GM19463 (cell line): Measurements from ENCODE around the gene DCUN1D4.

Experiments
- ATAC-seq: cut with Tn5 transposase; IDR thresholded peaks from one replicate; pipeline ENCODE4 v1.9.1; 2021; ENCODE audit warnings: mild to moderate bottlenecking, moderate library complexity; ENCODE audit not compliant: unreplicated experiment

The DCUN1D4 gene

GRCh38 chr4:51853027-51853682, 10.2 kb downstream of the DCUN1D4 start:
- no peak for ATAC-seq

DNA sequence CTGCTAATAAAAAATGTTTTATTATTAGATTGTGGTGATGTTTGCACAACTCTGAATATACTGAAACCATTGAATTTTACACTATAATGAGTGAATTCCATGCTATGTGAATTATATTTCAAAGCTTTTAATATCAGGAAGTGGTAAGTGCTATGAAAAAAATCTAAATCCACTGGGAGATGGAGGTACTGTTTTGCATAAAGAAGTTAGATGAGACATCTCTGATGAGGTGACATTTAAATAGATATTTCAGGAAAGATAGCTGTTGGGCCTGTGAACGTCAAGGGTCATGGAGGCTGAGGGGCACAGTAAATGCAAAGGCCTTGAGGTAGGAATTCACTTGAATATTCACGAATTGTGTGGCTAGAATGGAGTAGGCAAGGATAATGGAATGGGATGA, 12.3 kb downstream of the DCUN1D4 start:
- no peak for ATAC-seq

DNA sequence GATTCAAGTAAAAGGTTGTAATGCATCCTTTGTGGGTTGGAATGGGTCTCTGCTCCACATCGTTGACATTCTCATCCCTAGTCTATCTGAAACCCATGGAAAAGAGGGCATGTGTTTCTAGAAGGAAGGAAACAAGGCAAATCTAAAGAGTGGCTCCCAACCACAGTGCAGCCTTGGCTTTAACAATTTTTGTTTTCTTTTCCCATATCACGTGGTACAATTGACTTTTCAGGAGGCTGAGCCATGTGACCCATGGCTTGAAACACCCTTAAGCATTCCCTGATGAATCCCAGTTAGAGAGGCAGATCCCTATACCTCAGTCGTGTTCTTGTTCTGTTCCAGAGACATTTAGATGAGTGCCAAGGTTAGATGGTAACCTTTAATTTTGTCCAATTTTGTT, 12.8 kb downstream of the DCUN1D4 start:
- ATAC-seq, result no peak

DNA sequence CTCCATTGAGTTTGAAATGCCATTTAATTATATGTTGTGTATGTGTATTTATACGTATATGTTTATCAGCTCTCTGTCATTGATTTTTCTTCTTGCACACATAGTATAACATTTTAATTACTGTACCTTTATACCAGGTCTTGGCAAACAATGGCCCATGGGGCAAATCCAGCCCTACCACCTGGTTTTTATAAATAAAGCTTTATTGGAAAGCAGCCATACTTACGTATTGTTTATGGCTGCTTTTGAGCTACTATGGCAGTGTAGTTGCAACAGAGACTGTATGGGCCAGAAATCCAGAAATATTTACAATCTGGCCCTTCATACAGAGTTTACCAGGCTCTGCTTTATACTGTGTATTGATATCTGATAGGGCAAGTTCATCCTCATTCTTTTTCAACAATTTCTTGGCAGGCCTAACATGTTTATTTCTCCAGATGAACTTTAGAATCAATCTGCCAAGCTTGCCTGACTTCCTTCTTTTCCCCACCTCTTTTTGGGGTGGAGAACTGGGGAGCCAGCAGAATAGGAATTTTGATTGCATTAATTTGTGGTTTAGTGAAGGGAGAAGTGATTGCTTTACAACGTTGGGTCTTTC, 15.8 kb downstream of the DCUN1D4 start:
- ATAC-seq, result no peak

GRCh38 chr4:51859476-51860031, 16.6 kb downstream of the DCUN1D4 start:
- no peak for ATAC-seq

DNA sequence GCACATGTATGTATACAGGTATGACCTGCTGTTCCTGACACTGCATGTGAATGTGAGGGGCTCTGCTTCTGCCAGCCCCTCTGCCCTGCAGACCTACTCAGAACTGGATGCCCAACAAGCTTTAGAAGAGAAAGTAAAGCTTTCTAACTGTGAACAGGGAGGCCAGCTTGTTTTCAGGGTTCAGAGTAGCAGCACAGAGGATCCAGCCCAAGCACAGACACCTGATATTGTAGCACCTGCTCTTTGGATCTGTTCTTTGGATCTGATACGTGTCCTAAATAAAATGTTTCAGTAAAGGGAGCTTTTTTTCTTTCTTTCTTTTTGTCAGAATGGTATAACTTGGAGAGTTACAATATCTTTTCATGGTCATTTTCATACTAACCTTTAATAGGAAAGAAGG, 19.2 kb downstream of the DCUN1D4 start:
- ATAC-seq, result no peak

- no peak for ATAC-seq
These were observed 19.8 kb downstream of the DCUN1D4 start for GRCh38 chr4:51862781-51863180.

DNA sequence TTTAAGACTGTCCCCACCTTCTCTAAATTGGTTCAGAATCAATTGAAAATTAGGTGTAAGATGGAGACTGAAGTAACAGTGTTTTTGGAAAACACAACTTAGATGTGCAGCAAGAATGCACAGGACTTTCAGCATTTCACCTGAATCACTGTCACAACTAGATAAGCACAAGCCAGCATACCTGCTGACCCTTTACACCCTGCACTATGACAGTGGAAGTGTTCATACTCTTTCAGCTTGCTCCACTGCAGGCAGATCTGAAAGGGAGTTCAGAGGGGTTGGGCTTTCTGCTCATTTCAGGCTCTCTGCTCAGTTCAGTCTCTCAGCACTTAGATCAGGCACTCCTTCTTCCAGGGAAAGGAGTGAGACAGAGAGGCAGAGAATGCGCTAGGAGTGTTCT, 22.8 kb downstream of the DCUN1D4 start:
- ATAC-seq, result no peak

DNA sequence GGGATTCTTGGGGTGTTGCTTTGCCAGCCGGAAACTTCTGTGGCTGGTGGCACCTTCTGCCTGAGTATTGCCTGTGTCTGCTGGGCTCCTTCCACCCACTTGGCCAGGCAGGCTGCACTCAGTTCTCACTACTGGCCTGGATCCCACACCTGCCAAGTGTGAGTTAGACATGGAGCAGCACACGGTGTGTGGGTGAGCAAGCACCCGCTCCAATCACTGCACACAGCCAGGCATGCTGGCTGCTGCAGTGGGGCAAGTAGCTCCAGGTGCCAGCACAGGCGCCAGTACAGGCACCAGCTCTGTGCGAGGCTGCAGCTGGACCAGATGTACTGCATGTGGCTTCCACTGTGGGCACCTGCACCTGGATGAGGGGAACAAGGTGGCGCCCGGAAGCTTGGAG, 23.9 kb downstream of the DCUN1D4 start:
- no peak for ATAC-seq

GRCh38 chr4:51867689-51868448, 24.9 kb downstream of the DCUN1D4 start:
- ATAC-seq, result no peak

DNA sequence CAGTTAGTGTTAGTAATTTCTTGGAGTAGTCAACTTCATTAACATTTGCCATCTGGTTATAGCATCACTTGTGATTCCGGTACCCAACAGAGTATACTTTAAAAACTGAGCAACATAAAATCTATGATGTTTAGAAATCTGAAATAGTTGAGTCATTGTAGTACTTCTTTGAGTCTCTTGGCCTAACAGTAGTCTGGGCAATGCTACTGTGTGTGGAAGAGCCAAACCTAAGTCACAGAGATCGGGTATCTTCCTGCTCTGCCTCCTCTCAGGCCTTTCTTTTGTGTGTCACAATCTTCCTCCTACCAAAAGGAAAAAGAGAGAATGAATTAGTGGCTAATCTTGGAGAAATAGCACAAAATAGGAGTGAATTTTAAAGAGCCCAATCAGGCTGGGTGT, 25.5 kb downstream of the DCUN1D4 start:
- no peak for ATAC-seq

GRCh38 chr4:51870441-51871188, 27.7 kb downstream of the DCUN1D4 start:
- no peak for ATAC-seq

- ATAC-seq, result no peak
These were observed 29.5 kb downstream of the DCUN1D4 start for GRCh38 chr4:51872283-51872997.

DNA sequence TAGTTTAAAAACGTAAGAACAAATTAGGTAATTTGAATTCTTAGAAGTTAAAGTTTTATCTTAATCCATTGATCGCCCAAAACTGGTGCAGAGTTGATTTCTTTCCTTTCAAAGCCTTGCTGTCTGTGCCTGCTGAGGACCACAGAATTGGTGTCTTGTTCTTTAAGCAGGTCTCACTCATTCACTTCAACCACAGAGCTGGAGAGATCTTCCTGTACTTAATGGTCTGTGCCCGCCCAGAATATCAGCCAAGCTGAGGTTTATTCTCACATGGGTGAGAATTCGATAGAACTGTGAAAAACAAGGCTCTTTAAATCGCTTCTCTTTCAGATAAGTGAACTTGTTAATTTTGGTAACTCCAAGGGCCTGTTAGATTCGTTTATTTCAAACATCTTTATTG, 31.6 kb downstream of the DCUN1D4 start:
- no peak for ATAC-seq

GRCh38 chr4:51878431-51878830, 35.5 kb downstream of the DCUN1D4 start:
- no peak for ATAC-seq

DNA sequence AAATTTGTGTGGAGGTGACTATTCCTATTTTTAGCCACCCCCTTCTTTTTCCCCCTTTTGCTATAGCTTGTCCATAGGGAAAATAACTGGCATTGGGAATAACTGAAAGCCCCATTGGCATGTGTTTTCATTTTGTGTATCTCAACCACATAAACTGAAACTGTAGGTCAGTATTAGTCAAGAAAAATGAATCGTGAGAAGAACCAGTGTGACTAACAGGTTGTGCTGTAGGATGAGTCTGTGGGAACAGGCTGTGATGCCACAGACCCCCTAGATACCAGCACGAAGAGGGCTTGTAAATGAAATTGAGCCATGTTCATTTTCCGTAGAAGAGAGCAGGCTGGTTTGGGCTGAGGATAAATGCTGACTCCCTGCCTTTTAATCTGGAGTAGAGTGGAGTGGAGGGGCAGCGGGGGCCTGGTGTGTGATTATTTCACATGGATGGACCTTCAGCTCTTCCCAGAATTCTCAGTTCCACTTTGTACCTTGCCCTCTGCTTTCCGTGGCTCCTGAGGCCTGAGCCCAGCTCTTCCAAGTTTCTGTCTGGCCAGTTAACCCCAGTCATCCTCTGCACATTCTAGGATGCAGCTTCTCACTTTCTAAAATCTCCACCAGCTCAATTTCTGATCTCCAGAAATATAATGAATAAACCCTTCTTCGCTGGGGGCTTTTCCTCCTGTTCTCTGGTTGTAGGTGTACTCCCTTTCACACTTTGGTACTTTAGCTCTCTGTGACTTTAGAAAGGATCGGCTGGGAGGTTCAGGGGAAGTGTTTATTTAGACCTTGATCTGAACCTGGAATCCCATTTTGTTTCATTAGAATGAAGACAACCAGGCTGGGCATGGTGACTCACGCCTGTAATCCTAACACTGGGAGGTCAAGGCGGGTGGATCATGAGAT, 37.3 kb downstream of the DCUN1D4 start:
- no peak for ATAC-seq

- ATAC-seq, result no peak
These were observed 41.1 kb downstream of the DCUN1D4 start for GRCh38 chr4:51884055-51884454.

GRCh38 chr4:51884606-51885005, 41.7 kb downstream of the DCUN1D4 start:
- ATAC-seq, result no peak

DNA sequence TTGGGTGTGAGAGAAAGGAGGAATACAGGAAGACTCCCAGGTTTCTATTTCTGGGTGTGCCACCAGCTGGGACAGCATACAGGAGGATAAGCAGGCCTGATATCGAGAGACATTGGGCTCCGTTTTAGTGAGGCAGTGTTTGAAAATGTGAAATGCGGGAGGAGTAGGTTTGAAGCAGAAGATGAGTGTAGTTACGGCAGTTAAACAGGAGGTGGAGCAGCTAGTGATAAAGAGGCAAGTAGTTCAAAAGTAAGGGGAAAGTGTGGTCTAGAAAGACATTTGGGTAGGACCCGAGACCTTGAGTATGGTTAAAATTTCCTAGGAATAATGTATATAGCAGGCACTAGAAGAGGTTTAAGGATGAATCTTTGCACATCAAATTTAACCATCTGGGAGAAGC, 42.4 kb downstream of the DCUN1D4 start:
- ATAC-seq, result peak; percentile 48

DNA sequence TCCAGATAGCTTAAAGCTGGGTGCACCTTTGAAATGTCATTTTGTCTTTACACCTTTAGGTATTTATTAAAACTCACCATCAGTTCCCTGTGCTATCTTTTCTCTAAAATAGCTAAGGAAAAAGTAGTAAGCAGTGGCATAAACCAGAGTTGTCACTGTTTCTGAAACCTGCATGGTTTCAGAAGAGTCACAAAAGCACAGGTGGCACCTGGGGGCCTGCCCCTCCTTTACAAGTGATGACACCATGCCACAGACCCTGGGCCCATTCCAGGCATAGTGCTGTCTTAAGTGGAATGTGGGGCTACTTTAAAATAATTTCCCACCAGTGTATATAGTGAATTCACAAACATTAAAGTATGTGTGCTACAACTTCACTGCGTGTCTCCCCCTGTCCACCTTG, 47.8 kb downstream of the DCUN1D4 start:
- ATAC-seq, result no peak
